ENCODE results near the gene TMEM181.
"Not testable (repeated sequence)": the region's sequence is repeated elsewhere in the genome, so short reads cannot be mapped to it uniquely, and the experiment has no call there.

Gene TMEM181

DNA sequence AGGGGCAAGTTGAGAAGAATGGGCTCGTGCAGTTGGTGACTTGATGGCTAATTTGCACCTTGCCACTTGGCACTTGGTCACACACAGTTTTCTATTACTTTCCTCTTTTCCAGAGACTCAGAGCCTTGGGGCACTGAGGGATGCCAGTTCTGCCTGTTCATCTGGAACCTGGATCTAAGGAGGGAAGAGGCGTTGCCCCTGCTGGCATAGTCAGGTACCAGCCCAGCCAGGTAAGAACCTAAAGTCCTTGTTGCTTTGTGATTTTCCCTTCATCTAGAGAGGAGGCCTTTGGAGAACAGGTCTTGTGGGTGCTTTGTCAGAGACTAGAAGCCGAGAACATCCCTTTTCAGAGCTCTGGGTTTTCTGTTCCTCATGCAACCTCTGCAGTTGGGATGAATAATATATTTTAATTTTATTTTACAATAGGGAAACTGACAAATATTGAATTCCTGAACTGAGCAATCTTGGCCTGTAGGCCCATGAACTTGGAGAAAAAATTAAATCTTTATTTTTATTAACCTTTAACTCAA is 101.3 kb downstream of the TMEM181 start:
- ATAC-seq: no peak

DNA sequence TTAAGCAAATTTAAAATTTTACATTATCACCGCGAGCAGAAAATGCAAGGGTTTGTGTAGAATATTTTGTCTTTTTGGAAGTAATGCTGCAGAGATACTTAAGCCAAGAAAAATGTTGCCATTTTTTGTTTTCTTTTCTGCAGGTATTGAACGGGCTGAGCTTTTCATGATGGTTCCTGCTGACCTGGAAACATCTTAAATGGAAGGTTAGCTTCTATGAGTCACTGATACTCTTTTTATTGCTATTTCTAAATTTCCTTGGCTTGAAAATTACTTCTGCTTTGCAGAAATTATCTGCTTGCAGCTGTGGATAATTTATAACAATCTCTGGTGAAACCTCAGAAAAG is 102.7 kb downstream of the TMEM181 start:
- ATAC-seq: no peak
- no peak for DNase-seq

More for the DNA sequence above, 101.3 kb downstream of the TMEM181 start:
- no peak for DNase-seq

DNA sequence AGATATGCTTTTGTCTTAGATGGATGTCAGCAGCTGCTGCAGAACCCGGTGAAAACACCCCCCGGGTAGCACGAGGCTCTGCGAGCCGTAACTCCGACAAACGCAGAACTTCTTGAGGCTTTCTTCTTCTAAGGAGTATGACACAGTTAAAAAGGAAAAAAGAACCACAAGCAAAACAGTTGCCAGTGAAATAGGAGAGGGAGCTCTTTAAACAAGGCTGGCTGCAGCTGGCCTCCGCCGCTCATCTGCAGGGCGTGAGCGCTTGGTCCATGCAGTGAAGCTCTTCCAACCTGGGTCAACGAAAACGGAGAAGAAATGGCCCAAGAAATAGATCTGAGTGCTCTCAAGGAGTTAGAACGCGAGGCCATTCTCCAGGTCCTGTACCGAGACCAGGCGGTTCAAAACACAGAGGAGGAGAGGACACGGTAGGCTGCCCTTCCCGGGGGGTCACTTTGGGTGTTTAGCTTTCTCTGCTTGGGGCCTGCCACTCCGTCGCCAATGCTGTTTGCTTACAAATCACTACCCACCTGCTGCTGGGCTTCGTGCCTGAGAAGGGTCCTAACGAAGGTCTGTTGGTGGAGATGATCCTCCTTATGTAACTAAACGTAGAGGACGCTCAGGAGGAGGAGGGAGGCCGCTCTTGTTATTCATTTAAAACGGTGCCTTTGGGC is 103.2 kb downstream of the TMEM181 start:
- DNase-seq (no peak), ATAC-seq (no peak)

DNA sequence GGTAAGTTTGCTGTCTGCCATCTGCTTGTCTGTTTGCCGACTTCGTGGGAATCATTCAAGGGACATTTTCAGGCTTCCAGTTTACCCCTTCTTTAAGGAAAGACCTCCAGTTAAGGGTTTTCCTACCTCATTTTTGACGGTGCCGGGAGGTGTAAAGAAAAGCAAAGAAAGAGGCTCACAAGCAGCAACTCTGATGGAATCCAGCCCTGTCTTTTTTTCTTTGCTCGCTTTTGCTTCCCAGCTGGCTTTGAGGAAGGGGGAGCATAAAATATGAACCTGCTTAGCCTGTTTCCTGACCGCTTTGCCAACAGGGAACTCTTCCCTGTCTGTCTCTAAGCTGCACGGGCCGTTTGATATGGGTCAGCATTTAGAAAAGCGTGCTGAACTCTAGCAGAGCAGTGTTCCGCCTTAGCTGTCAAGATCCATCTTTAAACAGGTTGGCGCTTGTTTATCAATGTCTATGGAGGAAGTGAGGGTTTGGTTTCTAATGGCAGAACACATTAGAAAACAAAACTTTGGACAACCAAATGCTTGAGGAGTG is 103.8 kb downstream of the TMEM181 start:
- no peak for DNase-seq
- ATAC-seq: no peak

DNA sequence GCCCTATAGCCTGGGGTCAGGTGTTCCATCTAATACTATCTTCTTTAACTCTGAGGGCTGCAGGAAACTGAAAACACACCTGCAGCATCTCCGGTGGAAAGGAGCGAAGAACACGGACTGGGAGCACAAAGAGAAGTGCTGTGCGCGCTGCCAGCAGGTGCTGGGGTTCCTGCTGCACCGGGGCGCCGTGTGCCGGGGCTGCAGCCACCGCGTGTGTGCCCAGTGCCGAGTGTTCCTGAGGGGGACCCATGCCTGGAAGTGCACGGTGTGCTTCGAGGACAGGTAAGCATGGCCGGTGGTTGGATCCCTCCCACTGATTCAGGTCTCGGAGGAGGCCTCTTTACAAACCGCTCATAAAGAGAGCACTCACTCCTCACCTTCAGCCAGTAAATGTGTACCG is 105.4 kb downstream of the TMEM181 start:
- no peak for ATAC-seq
- no peak for DNase-seq

DNA sequence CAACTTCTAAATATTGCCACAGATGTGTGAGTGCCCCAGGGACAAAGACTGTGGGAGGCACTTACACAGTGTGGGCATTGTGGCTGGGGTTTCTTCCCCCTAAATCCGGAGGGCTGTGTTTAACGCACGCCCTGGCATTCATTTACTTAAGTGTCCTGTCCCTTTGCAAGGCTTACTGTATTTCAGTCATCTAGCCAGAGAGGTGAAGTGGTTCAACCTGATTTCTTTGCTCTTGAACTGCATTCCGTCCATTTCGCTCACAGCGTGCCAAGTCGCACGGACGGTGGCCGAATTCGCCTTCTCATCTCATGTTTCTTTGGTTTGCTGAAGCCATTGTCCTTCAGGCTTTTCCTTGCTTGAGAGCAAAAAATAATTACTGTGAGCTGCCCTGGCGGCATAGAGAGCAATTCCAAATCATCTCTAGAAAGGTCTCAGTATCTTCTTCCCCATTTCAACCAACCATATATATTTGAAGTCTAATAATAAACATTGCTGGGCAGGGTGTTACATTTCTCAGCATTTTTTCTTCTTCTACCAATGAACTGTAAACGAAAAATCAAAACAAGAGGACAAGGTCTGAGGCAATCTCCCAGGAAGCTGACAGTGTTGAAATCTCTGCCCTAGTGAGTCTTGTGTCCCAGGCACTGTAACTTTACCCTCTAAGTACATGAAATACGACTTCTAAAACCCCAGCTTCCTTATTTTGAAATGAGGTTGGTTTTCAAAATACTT is 106.9 kb downstream of the TMEM181 start:
- DNase-seq: no peak
- ATAC-seq: no peak

DNA sequence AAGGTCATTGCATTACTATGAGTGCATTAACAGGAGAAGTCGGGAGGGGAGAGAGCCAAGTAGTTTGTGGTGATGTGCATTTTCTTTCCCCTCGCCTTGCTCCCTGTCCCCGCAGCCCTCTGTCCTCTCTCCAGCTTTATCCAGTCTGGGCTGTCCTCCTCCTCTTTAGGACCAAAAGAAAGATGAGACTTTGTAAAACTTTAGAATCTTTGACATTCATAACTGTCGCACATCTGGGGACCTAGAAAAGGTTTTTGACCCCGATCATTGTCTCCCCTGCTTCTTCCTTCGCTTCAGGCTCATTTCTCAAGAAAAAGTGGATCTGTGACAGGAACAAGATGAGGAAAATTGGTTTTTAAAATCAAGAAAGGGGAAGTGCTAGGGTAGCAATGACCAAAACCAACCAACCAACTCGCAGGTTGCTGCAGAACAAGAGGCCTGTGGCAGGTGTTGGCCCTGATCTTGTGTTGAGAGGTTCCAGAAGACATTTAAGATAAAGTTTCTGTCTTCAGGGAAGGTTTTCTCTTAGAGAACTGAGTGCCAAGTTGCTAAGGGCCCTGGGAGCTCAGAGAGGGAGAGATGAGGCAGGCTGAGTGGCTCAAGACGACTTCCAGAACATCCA is 107.6 kb downstream of the TMEM181 start:
- ATAC-seq: no peak

DNA sequence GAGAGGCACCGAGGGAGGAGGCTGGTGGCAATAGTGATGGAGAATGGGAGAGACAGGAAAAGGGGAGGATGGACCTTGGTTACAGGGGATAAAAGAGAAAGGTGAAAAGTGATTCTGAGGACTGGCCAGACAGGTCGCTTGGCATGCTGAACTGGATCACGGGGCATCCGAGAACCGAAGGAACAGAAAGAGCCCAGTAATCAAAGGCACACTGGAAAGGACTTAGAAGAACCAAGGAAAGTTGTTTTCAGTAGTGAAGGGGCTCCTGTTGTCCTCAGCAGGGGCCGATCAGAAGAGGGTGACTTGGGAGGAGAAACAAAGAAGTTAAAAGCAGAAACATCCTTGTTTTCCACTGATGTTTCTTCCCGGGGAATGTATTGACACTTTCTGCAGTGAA is 108.8 kb downstream of the TMEM181 start:
- no peak for ATAC-seq
- no peak for DNase-seq

More for the DNA sequence above, 107.6 kb downstream of the TMEM181 start:
- DNase-seq: no peak

DNA sequence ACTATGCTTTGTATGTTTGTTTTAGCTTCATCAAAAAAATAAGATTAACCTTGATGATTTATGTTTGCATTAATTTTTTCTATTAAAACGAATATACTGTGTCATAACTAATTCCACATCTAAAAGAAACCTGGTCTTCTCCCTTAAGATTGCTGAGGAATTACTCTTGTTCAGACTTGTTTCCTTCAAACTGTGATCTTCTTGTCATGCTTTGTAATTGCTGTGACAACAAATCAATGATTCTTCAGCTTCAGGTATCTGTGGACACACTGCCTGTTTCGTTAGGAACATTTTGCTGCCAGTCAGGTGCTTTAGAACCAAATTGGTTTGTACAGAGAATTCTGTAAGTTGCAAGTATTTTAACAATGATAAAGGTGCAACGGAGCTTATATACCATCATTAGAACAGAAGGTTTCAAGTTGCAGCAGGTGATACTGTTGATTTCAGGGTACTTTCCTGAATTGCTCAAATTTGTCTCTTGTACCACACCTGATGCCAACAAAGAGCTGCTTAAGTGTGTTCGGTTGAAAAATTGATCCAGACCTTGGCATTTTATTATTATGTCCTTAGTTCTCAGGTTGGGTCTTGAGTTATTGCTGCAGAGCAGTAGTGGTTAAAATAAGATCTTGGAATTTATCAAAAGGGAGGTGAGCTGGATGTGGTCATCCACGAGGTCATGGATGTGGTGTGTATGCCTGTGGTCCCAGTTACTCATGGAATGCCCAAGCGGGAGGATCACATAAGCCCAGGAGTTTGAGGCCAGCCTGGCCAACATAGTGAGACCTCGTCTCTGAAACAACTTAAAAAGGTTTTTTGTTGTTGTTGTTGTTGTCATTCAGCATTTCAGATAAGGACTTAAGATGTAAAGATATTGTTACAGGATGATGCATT is 109.5 kb downstream of the TMEM181 start:
- no peak for DNase-seq
- ATAC-seq: no peak

DNA sequence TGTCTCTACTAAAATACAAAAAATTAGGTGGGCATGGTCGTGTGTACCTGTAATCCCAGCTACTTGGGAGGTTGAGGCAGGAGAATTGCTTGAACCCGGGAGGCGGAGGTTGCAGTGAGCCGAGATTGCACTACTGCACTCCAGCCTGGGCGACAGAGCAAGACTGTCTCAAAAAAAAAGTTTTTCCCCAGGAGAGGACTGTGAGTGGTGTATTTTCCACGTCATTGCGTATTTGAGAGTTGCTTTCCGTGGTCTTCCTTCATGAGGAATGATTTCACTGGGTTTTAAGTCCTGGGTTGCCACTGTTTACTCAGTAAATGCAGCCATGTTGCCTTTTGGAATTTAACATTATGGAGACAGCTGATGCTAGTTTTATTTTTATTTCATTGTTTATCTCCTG is 112.2 kb downstream of the TMEM181 start:
- DNase-seq, ATAC-seq: not testable (repeated sequence)

DNA sequence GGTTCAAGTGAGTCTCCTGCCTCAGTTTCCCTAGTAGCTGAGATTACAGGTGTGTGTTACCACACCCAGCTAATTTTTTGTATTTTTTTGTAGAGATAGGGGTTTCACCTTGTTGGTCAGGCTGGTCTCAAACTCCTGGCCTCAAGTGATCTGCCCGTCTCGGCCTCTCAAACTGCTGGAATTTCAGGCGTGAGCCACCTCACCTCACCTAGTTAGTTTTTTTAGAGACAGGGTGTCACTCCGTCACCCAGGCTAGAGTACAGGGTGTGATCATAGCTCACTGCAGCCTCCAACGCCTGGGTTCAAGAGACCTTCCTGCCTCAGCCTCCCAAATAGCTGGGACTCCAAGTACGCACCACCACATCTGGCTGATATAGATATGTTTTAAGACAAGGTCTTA is 112.8 kb downstream of the TMEM181 start:
- no peak for ATAC-seq
- no peak for DNase-seq

DNA sequence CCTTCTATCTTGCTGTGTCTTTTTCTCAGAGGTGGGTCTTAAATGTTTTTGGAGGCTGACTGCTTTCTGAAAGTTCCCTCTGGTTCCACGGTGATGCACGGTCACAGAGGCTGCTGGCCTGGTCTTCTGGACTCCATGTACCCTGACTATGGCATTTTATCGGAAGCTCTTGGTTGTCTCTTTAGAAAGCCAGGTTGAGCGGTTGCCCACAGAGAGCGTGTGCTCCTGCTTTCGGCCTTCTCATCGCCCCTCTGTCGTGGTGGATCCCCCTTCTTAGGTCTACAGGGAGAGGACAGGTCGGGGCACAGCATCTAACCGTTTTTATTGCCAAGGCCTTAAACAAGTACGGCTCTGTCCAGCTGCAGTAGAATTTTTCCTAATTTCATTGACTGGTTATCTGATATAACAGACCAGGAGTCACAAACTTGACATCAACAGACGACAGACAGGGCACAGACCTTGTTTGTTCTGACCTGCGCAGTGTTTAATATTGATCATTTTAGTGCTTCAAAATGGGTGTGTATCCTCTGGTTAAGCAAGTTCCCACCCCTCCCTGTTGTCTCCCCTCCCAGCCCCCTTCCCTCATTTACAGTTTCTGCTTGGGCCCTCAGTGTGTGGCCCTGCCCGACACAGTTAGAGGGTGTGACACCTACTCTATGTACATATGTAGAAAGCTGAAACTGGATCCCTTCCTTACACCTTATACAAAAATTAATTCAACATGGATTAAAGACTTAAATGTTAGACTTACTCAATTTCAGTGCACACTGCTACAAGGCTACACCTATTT is 114.6 kb downstream of the TMEM181 start:
- no peak for ATAC-seq
- no peak for DNase-seq

DNA sequence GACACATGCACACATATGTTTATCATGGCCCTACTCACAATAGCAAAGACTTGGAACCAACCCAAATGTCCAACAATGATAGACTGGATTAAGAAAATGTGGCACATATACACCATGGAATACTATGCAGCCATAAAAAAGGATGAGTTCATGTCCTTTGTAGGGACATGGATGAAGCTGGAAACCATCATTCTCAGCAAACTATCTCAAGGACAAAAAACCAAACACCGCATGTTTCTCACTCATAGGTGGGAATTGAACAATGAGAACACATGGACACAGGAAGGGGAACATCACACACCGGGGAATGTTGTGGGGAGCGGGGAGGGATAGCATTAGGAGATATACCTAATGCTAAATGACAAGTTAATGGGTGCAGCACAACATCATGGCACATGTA is 117.2 kb downstream of the TMEM181 start:
- not testable (repeated sequence) for DNase-seq, ATAC-seq

DNA sequence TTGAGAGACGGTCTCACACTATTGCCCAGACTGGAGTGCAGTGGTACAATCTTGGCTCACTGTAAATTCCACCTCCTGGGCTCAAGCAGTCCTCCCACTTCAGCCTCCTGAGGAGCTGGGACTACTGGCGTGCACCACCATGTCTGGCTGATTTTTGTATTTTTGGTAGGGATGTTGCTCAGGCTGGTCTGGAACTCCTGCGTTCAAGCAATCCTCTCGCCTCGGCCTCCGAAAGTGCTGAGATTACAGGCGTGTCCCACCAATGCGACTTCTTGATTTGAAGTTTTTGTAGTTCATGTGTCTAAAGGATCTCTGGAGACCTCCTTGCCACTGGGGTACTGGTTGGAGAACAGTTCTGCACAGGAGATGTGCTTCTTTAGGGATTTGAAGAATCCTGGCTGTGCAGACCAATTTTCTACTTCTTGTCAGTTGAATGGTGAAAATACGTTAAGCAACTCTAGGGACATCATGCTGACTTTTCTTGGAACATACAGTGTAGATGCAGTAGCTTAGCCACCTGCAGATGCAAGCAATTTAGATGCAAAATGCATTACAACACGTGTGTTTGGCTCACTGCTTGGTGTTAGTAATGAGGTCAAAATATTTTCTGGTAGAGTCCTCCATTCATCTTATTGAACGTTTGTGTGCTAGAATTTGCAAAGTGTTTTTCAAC is 118.2 kb downstream of the TMEM181 start:
- DNase-seq (no peak), ATAC-seq (no peak)

DNA sequence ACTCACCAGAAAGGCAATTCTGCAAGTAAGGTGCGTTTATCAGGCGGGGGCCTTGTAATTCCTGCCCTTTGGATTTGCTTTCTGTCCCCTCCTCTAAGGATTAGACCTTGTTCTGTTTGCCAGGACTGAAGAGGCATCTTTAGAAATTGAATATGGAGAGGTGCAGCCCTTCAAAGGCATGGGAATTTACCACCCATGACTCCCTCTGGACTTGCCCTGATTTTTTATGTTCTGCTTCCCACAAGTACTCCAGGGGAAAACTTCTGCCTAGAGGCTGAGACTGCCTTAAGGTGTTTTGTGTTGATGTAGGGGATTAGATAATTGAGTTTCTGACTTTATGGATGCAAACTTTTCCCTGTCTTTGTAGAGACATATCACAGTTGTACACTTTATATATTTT is 120.1 kb downstream of the TMEM181 start:
- no peak for DNase-seq
- ATAC-seq: no peak

DNA sequence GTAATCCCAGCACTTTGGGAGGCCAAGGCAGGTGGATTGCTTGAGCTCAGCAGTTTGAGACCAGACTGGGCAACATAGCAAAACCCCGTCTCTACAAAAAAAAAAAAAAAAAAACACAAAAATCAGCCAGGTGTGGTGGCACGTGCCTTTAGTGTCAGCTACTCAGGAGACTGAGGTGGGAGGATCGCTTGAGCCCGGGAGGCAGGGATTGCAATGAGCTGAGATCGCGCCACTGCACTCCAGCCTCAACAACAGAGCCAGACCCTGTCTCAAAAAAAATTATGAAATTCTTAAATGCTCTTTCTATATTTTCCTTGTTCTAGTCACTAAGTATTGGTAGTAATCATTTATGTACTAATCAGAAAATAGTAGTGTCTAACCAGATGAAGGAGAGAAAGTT is 120.6 kb downstream of the TMEM181 start:
- no peak for DNase-seq
- ATAC-seq: no peak

DNA sequence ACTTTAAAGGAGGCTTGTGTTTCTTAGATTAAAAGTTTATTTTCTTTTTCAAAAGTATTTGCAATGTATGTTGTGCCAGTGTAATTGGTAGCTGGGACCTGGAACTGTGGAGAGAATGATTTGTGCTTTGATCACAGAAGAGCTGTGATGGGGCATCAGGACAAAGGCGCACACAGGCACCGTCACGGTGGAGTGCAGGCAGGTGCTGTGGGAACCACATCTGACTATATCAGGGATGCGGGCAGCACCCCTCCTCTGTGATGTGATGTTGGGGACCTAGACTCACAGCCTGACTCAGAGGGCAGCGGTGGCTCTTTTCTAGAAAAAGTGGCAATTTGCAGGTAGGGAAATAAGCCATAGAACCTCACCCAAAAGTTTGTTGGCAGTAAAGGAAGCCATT is 124.4 kb downstream of the TMEM181 start:
- ATAC-seq: no peak

DNA sequence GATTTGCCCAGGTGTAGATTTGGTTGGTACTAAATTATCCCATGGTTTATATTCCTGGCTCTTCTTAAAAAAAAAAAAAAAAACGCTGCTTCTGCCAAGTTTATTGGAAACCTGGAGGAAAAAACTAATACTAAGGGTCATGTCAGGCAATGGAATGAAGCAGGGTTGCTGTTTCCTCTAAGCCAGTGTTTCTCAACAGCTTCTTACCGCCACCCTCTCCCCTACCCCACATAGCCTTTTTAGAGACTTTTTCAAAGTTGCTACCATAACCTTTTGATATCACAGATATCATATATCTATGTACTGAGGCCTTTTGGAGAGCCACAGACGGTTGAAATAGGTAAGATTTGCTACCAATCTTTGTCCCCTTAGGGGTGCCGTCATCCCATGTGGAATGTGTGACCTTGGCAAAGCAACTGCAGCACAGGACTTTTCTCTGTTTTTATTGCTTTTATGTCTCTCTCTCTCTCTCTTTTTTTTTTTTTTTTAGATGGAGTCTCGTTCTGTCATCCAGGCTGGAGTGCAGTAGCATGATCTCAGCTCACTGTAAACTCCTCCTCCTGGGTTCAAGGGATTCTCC is 124.9 kb downstream of the TMEM181 start:
- ATAC-seq (no peak), DNase-seq (no peak)

More for the DNA sequence above, 124.4 kb downstream of the TMEM181 start:
- DNase-seq: no peak
